SK-N-SH (cell line): ENCODE measurements around the gene LGALS12. TPM values are rescaled to one million over a fixed set of nuclear protein-coding genes. Genes with fewer than 3 reads are reported as not detected.

ENCODE experiments used
- CTCF ChIA-PET: fragments of 300-600, 350-600 bp; formaldehyde crosslinking; extraction: SDS; loops from one replicate; lab custom pipeline; 2021; lab: Yijun Ruan, JAX
- POLR2A ChIA-PET: fragments of 350-600 bp; sonication (Branson Sonifier 250); formaldehyde crosslinking; extraction: SDS; loops from one replicate; lab custom pipeline; 2020; ENCODE audit warnings: antibody characterized with exemption, inconsistent platforms; lab: Yijun Ruan, JAX
- DNase-seq: peaks from one replicate; pipeline ENCODE4 v3.0.0; 2012
- H2AFZ ChIP-seq: fragments of 200-600 bp; sonication (generic); 2 replicates; pipeline ENCODE4 v1.8.1; 2016; ENCODE audit warnings: antibody characterized with exemption, mild to moderate bottlenecking, low read depth
- H3F3A ChIP-seq: fragments of 200-600 bp; sonication (generic); replicated peaks from 2 replicates; pipeline ENCODE3; 2016; ENCODE audit warnings: antibody characterized with exemption, mild to moderate bottlenecking; ENCODE audit not compliant: insufficient read depth
- H3K27ac ChIP-seq, 2 experiments: fragments of 200-500 bp in 1 of 2; fragments of 200-600 bp in 1 of 2; sonication (Bioruptor generic) in 1 of 2; sonication (generic), shearing (Covaris generic) in 1 of 2; 2 replicates each; pipeline versions ENCODE4 v1.5.1 to v1.6.1; 2014 to 2016; ENCODE audit warnings: low read depth in 2 of 2, inconsistent platforms in 1 of 2, low read length in 1 of 2, mild to moderate bottlenecking in 1 of 2, mixed read lengths in 1 of 2
- H3K27me3 ChIP-seq: fragments of 200-600 bp; sonication (generic), shearing (Covaris generic); 2 replicates; pipeline ENCODE4 v1.6.1; 2016; ENCODE audit warnings: mixed run types; ENCODE audit not compliant: insufficient read depth
- H3K36me3 ChIP-seq, 2 experiments: fragments of 200-500 bp in 1 of 2; fragments of 200-600 bp in 1 of 2; sonication (Bioruptor generic) in 1 of 2; sonication (generic) in 1 of 2; replicated peaks in 1 of 2; 2 replicates each; pipeline versions ENCODE3 to v1.5.1; 2014 to 2016; ENCODE audit warnings: low read length in 1 of 2, mild to moderate bottlenecking in 1 of 2; ENCODE audit not compliant: insufficient read depth in 2 of 2, control insufficient read depth in 1 of 2
- H3K4me1 ChIP-seq, 2 experiments: fragments of 200-500 bp in 1 of 2; fragments of 200-600 bp in 1 of 2; sonication (Bioruptor generic) in 1 of 2; sonication (generic), shearing (Covaris generic) in 1 of 2; 2 replicates each; pipeline versions ENCODE4 v1.5.1 to v1.6.1; 2014 to 2016; ENCODE audit warnings: low read depth in 1 of 2, low read length in 1 of 2, mixed run types in 1 of 2; ENCODE audit not compliant: insufficient read depth in 2 of 2, control insufficient read depth in 1 of 2
- H3K4me2 ChIP-seq: fragments of 200-600 bp; sonication (generic), shearing (Covaris generic); 2 replicates; pipeline ENCODE4 v1.6.1; 2017; ENCODE audit warnings: mixed run types
- H3K4me3 ChIP-seq, 2 experiments: fragments of 200-500 bp in 1 of 2; fragments of 200-600 bp in 1 of 2; sonication (Bioruptor generic) in 1 of 2; sonication (generic), shearing (Covaris generic) in 1 of 2; 2 replicates each; pipeline versions ENCODE4 v1.5.1 to v1.8.1; 2014 to 2016; ENCODE audit warnings: low read depth in 2 of 2, inconsistent platforms in 1 of 2, low read length in 1 of 2, mild to moderate bottlenecking in 1 of 2, mixed read lengths in 1 of 2, moderate library complexity in 1 of 2
- H3K79me2 ChIP-seq: fragments of 200-600 bp; sonication (generic); 2 replicates; pipeline ENCODE4 v1.8.1; 2017; ENCODE audit warnings: mild to moderate bottlenecking; ENCODE audit not compliant: insufficient read depth
- H3K9ac ChIP-seq: fragments of 200-600 bp; sonication (generic); 2 replicates; pipeline ENCODE4 v1.6.1; 2017; ENCODE audit warnings: mixed run types
- H3K9me2 ChIP-seq: fragments of 200-600 bp; sonication (generic); 2 replicates; pipeline ENCODE4 v1.6.1; 2017; ENCODE audit warnings: mixed run types
- H3K9me3 ChIP-seq: fragments of 200-600 bp; sonication (generic); 2 replicates; pipeline ENCODE4 v1.6.1; 2017; ENCODE audit warnings: mixed run types, mild to moderate bottlenecking, moderate library complexity
- H4K20me1 ChIP-seq: fragments of 200-600 bp; sonication (generic); 2 replicates; pipeline ENCODE4 v1.6.1; 2017; ENCODE audit warnings: mild to moderate bottlenecking, mixed run types; ENCODE audit not compliant: insufficient read depth
- CHD2 ChIP-seq: fragments of 150-350 bp; IDR thresholded peaks from 2 replicates; pipeline ENCODE4 v1.6.1; 2018; ENCODE audit warnings: low read length; ENCODE audit not compliant: partially characterized antibody
- CTCF ChIP-seq: fragments of 200-600 bp; sonication (generic); IDR thresholded peaks from 2 replicates; pipeline ENCODE4 v1.6.1; 2017; ENCODE audit warnings: antibody characterized with exemption, mild to moderate bottlenecking, moderate library complexity
- EZH2phosphoT487 ChIP-seq: fragments of 200-600 bp; sonication (generic); IDR thresholded peaks from 2 replicates; pipeline ENCODE4 v1.6.1; 2017; ENCODE audit warnings: low read depth, mixed run types, mild to moderate bottlenecking, antibody characterized with exemption, moderate library complexity, borderline replicate concordance
- FOSL2 ChIP-seq: IDR thresholded peaks from 2 replicates; pipeline ENCODE4 v1.4.0; 2012; ENCODE audit warnings: low read depth, mild to moderate bottlenecking, moderate library complexity, borderline replicate concordance
- FOXJ3 ChIP-seq: sonication (generic); formaldehyde crosslinking; IDR thresholded peaks from 2 replicates; pipeline ENCODE4 v1.5.1; 2020; ENCODE audit warnings: mild to moderate bottlenecking, missing genetic modification reagents
- FOXM1 ChIP-seq: IDR thresholded peaks from 2 replicates; pipeline ENCODE4 v1.4.0; 2012; ENCODE audit warnings: low read depth, mild to moderate bottlenecking
- GABPA ChIP-seq: IDR thresholded peaks from 2 replicates; pipeline ENCODE4 v1.4.0; 2012; ENCODE audit warnings: low read depth, mild to moderate bottlenecking
- GATA2 ChIP-seq: sonication (generic); formaldehyde crosslinking; IDR thresholded peaks from 2 replicates; pipeline ENCODE4 v1.5.0; 2020; ENCODE audit warnings: mild to moderate bottlenecking, missing genetic modification reagents
- MXI1 ChIP-seq: IDR thresholded peaks from 2 replicates; pipeline ENCODE4 v1.6.1; 2012; ENCODE audit warnings: mild to moderate bottlenecking, low read depth, low read length, improper control_type of control experiment
- NRF1 ChIP-seq: IDR thresholded peaks from 2 replicates; pipeline ENCODE4 v1.6.1; 2012; ENCODE audit warnings: low read depth, mild to moderate bottlenecking, low read length
- POLR2AphosphoS5 ChIP-seq: IDR thresholded peaks from 2 replicates; pipeline ENCODE4 v1.6.1; 2012; ENCODE audit warnings: low read depth, low read length
- RAD21 ChIP-seq: IDR thresholded peaks from 2 replicates; pipeline ENCODE4 v1.6.1; 2012; ENCODE audit warnings: mild to moderate bottlenecking, low read length
- REST ChIP-seq: IDR thresholded peaks from 2 replicates; pipeline ENCODE4 v1.6.1; 2012; ENCODE audit warnings: mild to moderate bottlenecking, low read depth, low read length, moderate library complexity
- RFX5 ChIP-seq: IDR thresholded peaks from 2 replicates; pipeline ENCODE4 v1.6.1; 2012; ENCODE audit warnings: mild to moderate bottlenecking, improper control_type of control experiment, low read length
- RXRA ChIP-seq: IDR thresholded peaks from 2 replicates; pipeline ENCODE4 v1.4.0; 2012; ENCODE audit warnings: low read depth, mild to moderate bottlenecking, borderline replicate concordance
- TAF1 ChIP-seq: IDR thresholded peaks from 2 replicates; pipeline ENCODE4 v1.6.1; 2012; ENCODE audit warnings: low read depth, mild to moderate bottlenecking, low read length, moderate library complexity, borderline replicate concordance
- TEAD4 ChIP-seq: IDR thresholded peaks from 2 replicates; pipeline ENCODE4 v1.4.0; 2012; ENCODE audit warnings: mild to moderate bottlenecking, borderline replicate concordance; ENCODE audit not compliant: insufficient read depth
- YY1 ChIP-seq: IDR thresholded peaks from 2 replicates; pipeline ENCODE4 v1.4.0; 2012; ENCODE audit warnings: low read depth, mild to moderate bottlenecking
- WGBS: methylation state at CpG from one replicate; pipeline ENCODE4 v1.1.6; 2017; ENCODE audit warnings: low lambda C conversion rate; 5-methylcytosine and 5-hydroxymethylcytosine counted together
- polyA plus RNA-seq, 3 experiments: library from polyadenylated mRNA; depleted of rRNA; stranded (reverse); fragments of >200 nt; gene quantifications; 2 replicates each; pipeline ENCODE4 v1.2.3, GENCODE V29; 2012
- TF ChIP-seq, protein P1 (sequence below): fragments of 150-350 bp; IDR thresholded peaks from 2 replicates; pipeline ENCODE4 v1.6.1; 2016; ENCODE audit warnings: mild to moderate bottlenecking, low read depth, low read length

LGALS12 gene
- polyA plus RNA-seq, 1 of the 3 experiments (the other 2 are of a cell fraction): not detected

GRCh38 chr11:63557570-63557969 is 51.7 kb downstream of the LGALS12 start:
- H3K4me3 ChIP-seq: no peak overlapping the region
- H3K79me2 ChIP-seq: no peaks in the 10 kb centered on the region
- no peak overlapping the region for H3K9ac ChIP-seq
- H4K20me1 ChIP-seq: no peaks in the 10 kb centered on the region
- 50% methylated on average over 7 of the region's 7 CpGs for WGBS
- no peak overlapping the region for H3K4me2 ChIP-seq
- POLR2A ChIA-PET: no interaction called here
- H3K36me3 ChIP-seq: no peaks in the 10 kb centered on the region
- no peaks in the 10 kb centered on the region for H3F3A ChIP-seq
- H2AFZ ChIP-seq: no peak overlapping the region
- H3K4me1 ChIP-seq: peaks cover 0 to 5% of the 10 kb centered on the region in 2 experiments; a peak in 1 of 4 replicates
- TF ChIP-seq RAD21 (no peak), CHD2 (no peak), FOXM1 (no peak), CTCF (no peak), FOSL2 (no peak), RXRA (no peak), TEAD4 (no peak), NRF1 (no peak), TAF1 (no peak), YY1 (no peak), GABPA (no peak), POLR2AphosphoS5 (no peak), EZH2phosphoT487 (no peak)
- TF ChIP-seq, protein P1, sequence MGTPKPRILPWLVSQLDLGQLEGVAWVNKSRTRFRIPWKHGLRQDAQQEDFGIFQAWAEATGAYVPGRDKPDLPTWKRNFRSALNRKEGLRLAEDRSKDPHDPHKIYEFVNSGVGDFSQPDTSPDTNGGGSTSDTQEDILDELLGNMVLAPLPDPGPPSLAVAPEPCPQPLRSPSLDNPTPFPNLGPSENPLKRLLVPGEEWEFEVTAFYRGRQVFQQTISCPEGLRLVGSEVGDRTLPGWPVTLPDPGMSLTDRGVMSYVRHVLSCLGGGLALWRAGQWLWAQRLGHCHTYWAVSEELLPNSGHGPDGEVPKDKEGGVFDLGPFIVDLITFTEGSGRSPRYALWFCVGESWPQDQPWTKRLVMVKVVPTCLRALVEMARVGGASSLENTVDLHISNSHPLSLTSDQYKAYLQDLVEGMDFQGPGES: no peak
- no peak overlapping the region for H3K27ac ChIP-seq
- no peak for DNase-seq
- no peaks in the 10 kb centered on the region for H3K9me2 ChIP-seq
- no peaks in the 10 kb centered on the region for H3K27me3 ChIP-seq
- CTCF ChIA-PET: no interaction called here
- H3K9me3 ChIP-seq: no peaks in the 10 kb centered on the region

- H3K9me3 ChIP-seq: no peaks in the 10 kb centered on the region
- H3K9me2 ChIP-seq: no peaks in the 10 kb centered on the region
- H2AFZ ChIP-seq: no peak overlapping the region
- H3K27me3 ChIP-seq: no peaks in the 10 kb centered on the region
- no peak overlapping the region for H3K4me3 ChIP-seq
- H3K79me2 ChIP-seq: no peaks in the 10 kb centered on the region
- H3K9ac ChIP-seq: no peak overlapping the region
- DNase-seq: no peak
- no peak overlapping the region for H3K4me2 ChIP-seq
- H3F3A ChIP-seq: no peaks in the 10 kb centered on the region
- H3K27ac ChIP-seq: no peak overlapping the region
- peaks cover 0 to 5% of the 10 kb centered on the region in 2 experiments; a peak in 1 of 4 replicates for H3K4me1 ChIP-seq
- no peaks in the 10 kb centered on the region for H4K20me1 ChIP-seq
- CTCF ChIA-PET: interaction anchor here (1.2 kb wide), 1 partner anchor 79 kb away, joined by 4 read pairs; no protein-coding TSS in a partner anchor
- WGBS: 83% methylated on average over 7 of the region's 7 CpGs
- POLR2A ChIA-PET: no interaction called here
- H3K36me3 ChIP-seq: no peaks in the 10 kb centered on the region
- TF ChIP-seq YY1 (no peak), FOSL2 (no peak), RFX5 (no peak), GATA2 (CRISPR knock-in tag) (no peak), REST (no peak), FOXJ3 (CRISPR knock-in tag) (no peak), RAD21 (no peak), NRF1 (no peak), POLR2AphosphoS5 (no peak), TEAD4 (no peak), FOXM1 (no peak), RXRA (no peak), MXI1 (no peak)
- TF ChIP-seq, protein P1: no peak
Observed at GRCh38 chr11:63558459-63559157, 52.7 kb downstream of the LGALS12 start.
